Liver (tissue), 9 donors: Measurements from ENCODE around the gene SP2. TPM values are rescaled to one million over a fixed set of nuclear protein-coding genes. Genes with fewer than 3 reads are reported as not detected.
A peak's percentile ranks its signal among the peaks of the same experiment; 100 is the strongest.

ENCODE experiments used
- DNase-seq: peaks from one replicate; pipeline ENCODE4 v3.0.0-alpha.2; 2017; ENCODE audit warnings: low spot score
- H3K27ac ChIP-seq, 2 donors: one replicate each; pipeline ENCODE4 v1.7.0; 2013; ENCODE audit warnings: inconsistent platforms in 2 of 2, low read length in 2 of 2, control low read depth in 1 of 2, low read depth in 1 of 2, mild to moderate bottlenecking in 1 of 2
- H3K27me3 ChIP-seq, 4 donors: one replicate each; pipeline versions ENCODE4 v1.6.1 to v1.7.0; 2013; ENCODE audit warnings: low read length in 3 of 4, inconsistent platforms in 1 of 4, mild to moderate bottlenecking in 1 of 4, moderate library complexity in 1 of 4; ENCODE audit not compliant: control insufficient read depth in 4 of 4, insufficient read depth in 4 of 4
- H3K36me3 ChIP-seq, 4 donors: one replicate each; pipeline versions ENCODE4 v1.6.1 to v1.7.0; 2013; ENCODE audit warnings: low read length in 3 of 4, mild to moderate bottlenecking in 3 of 4, low read depth in 1 of 4, moderate library complexity in 1 of 4; ENCODE audit not compliant: control insufficient read depth in 4 of 4, insufficient read depth in 3 of 4
- H3K4me1 ChIP-seq, 4 donors: one replicate each; pipeline versions ENCODE4 v1.6.1 to v1.7.0; 2013; ENCODE audit warnings: low read length in 3 of 4, mild to moderate bottlenecking in 3 of 4, moderate library complexity in 1 of 4; ENCODE audit not compliant: control insufficient read depth in 4 of 4, insufficient read depth in 4 of 4
- H3K4me3 ChIP-seq, 3 donors: one replicate each; pipeline versions ENCODE4 v1.6.1 to v1.7.0; 2013; ENCODE audit warnings: low read length in 3 of 3, control low read depth in 1 of 3, low read depth in 1 of 3, mild to moderate bottlenecking in 1 of 3
- H3K9ac ChIP-seq, 2 donors: one replicate each; pipeline ENCODE4 v1.7.0; 2013; ENCODE audit warnings: low read length in 2 of 2, mild to moderate bottlenecking in 2 of 2, moderate library complexity in 2 of 2, control low read depth in 1 of 2, low read depth in 1 of 2
- H3K9me3 ChIP-seq, 4 donors: one replicate each; pipeline versions ENCODE4 v1.6.1 to v1.7.0; 2013; ENCODE audit warnings: low read length in 3 of 4; ENCODE audit not compliant: control insufficient read depth in 4 of 4
- ATF3 ChIP-seq: IDR thresholded peaks from 2 replicates; pipeline ENCODE4 v1.6.1; 2016; ENCODE audit warnings: antibody characterized with exemption
- EGR1 ChIP-seq, 2 donors: IDR thresholded peaks; 2 replicates each; pipeline ENCODE4 v1.6.1; 2016 to 2018; ENCODE audit warnings: antibody characterized with exemption in 2 of 2, low read depth in 2 of 2
- FOXA2 ChIP-seq: IDR thresholded peaks from 2 replicates; pipeline ENCODE4 v1.6.1; 2016; ENCODE audit warnings: antibody characterized with exemption
- GABPA ChIP-seq, 2 donors: IDR thresholded peaks in 1 of 2; conservative IDR thresholded peaks in 1 of 2; 2 replicates each; pipeline ENCODE4 v1.6.1; 2016; ENCODE audit warnings: antibody characterized with exemption in 2 of 2, mild to moderate bottlenecking in 1 of 2, moderate library complexity in 1 of 2
- HNF4A ChIP-seq, 2 donors: conservative IDR thresholded peaks; 2 replicates each; pipeline ENCODE4 v1.6.1; 2016; ENCODE audit warnings: antibody characterized with exemption in 2 of 2, mild to moderate bottlenecking in 2 of 2
- HNF4G ChIP-seq: IDR thresholded peaks from 2 replicates; pipeline ENCODE4 v1.6.1; 2016; ENCODE audit warnings: antibody characterized with exemption
- JUND ChIP-seq, 2 donors: IDR thresholded peaks; 2 replicates each; pipeline ENCODE4 v1.6.1; 2016; ENCODE audit warnings: antibody characterized with exemption in 2 of 2
- MAX ChIP-seq: IDR thresholded peaks from 2 replicates; pipeline ENCODE4 v1.6.1; 2016; ENCODE audit warnings: antibody characterized with exemption
- NR2F2 ChIP-seq: IDR thresholded peaks from 2 replicates; pipeline ENCODE4 v1.6.1; 2016; ENCODE audit warnings: antibody characterized with exemption
- RAD21 ChIP-seq, 2 donors: IDR thresholded peaks; 2 replicates each; pipeline ENCODE4 v1.6.1; 2016; ENCODE audit warnings: antibody characterized with exemption in 2 of 2, mild to moderate bottlenecking in 2 of 2
- RXRA ChIP-seq, 2 donors: IDR thresholded peaks; 2 replicates each; pipeline ENCODE4 v1.6.1; 2017 to 2018; ENCODE audit warnings: antibody characterized with exemption in 2 of 2, mild to moderate bottlenecking in 1 of 2
- SP1 ChIP-seq: IDR thresholded peaks from 2 replicates; pipeline ENCODE4 v1.6.1; 2018; ENCODE audit warnings: antibody characterized with exemption, mild to moderate bottlenecking
- TAF1 ChIP-seq: conservative IDR thresholded peaks from 2 replicates; pipeline ENCODE4 v1.6.1; 2016; ENCODE audit warnings: antibody characterized with exemption, mild to moderate bottlenecking
- YY1 ChIP-seq: IDR thresholded peaks from 2 replicates; pipeline ENCODE4 v1.6.1; 2016; ENCODE audit warnings: antibody characterized with exemption, mild to moderate bottlenecking
- WGBS: extraction: QIAGEN DNeasy Blood & Tissue Kit; methylation state at CpG from one replicate; pipeline ENCODE4 v1.1.7; 2013; 5-methylcytosine and 5-hydroxymethylcytosine counted together
- polyA plus RNA-seq, 2 donors: library from polyadenylated mRNA; stranded (reverse) in 1 of 2; unstranded in 1 of 2; fragments of 200-250 nt in 1 of 2; fragments of >200 nt in 1 of 2; fragmentation: Nextera tagmentation in 1 of 2; extraction: Ambion mirVana in 1 of 2; gene quantifications; one replicate each; pipeline versions ENCODE4 v1.2.1 to v1.2.3, GENCODE V29; 2013 to 2015
- total RNA-seq, 2 donors: library from RNA; depleted of rRNA; stranded (reverse); fragments of >200 nt; gene quantifications; one replicate each; pipeline ENCODE4 v1.2.3, GENCODE V29; 2014
- TF ChIP-seq, protein P1 (sequence below): IDR thresholded peaks from 2 replicates; pipeline ENCODE4 v1.6.1; 2016; ENCODE audit warnings: antibody characterized with exemption
- TF ChIP-seq, protein P2 (sequence below): fragments of 150-350 bp; IDR thresholded peaks from 2 replicates; pipeline ENCODE4 v1.5.1; 2017; ENCODE audit warnings: improper control_type of control experiment, low read depth, low read length; ENCODE audit not compliant: missing input control
- TF ChIP-seq, protein P3 (sequence below): IDR thresholded peaks from 2 replicates; pipeline ENCODE4 v1.6.1; 2016; ENCODE audit warnings: antibody characterized with exemption, mild to moderate bottlenecking
- donor health status: healthy.
- donor health status: healthy.
- donor health status: healthy.
- donor health status: healthy.
- donor health status: healthy.

The SP2 gene
- total and polyA plus RNA-seq, 4 donors = 2.2 to 5.7 (median 3.8) TPM

- Histone ChIP-seq H3K9ac (no peak overlapping the region), H3K36me3 (no peaks in the 10 kb centered on the region), H3K4me3 (no peak overlapping the region)
Observed at GRCh38 chr17:47952171-47953021, 56.4 kb downstream of the SP2 start.

More at GRCh38 chr17:47952171-47953021, 56.4 kb downstream of the SP2 start:
- peak overlapping the region; percentile 60 to 63 for H3K27ac ChIP-seq
- TF ChIP-seq NR2F2 = no peak
- no peak for TF ChIP-seq MAX
- TF ChIP-seq GABPA (IDR thresholded peaks at IDR 0.05 in 1 of 2, conservative IDR thresholded peaks at IDR 0.05 in 1 of 2) = peak in 1 of 2 donors; percentile 20
- peak; percentile 64 for TF ChIP-seq HNF4G
- peak; percentile 86 to 88 for TF ChIP-seq RXRA (IDR thresholded peaks at IDR 0.05)
- peak in 1 of 2 donors; percentile 10 for TF ChIP-seq JUND (IDR thresholded peaks at IDR 0.05)
- TF ChIP-seq, protein P1, sequence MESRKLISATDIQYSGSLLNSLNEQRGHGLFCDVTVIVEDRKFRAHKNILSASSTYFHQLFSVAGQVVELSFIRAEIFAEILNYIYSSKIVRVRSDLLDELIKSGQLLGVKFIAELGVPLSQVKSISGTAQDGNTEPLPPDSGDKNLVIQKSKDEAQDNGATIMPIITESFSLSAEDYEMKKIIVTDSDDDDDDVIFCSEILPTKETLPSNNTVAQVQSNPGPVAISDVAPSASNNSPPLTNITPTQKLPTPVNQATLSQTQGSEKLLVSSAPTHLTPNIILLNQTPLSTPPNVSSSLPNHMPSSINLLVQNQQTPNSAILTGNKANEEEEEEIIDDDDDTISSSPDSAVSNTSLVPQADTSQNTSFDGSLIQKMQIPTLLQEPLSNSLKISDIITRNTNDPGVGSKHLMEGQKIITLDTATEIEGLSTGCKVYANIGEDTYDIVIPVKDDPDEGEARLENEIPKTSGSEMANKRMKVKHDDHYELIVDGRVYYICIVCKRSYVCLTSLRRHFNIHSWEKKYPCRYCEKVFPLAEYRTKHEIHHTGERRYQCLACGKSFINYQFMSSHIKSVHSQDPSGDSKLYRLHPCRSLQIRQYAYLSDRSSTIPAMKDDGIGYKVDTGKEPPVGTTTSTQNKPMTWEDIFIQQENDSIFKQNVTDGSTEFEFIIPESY = no peak
- TF ChIP-seq EGR1 (IDR thresholded peaks at IDR 0.05; ENCODE audit: low read depth in 2 of 2) = no peak
- TF ChIP-seq YY1 = no peak
- TF ChIP-seq SP1 = peak; percentile 42
- no peak for TF ChIP-seq ATF3
- no peak for TF ChIP-seq RAD21 (IDR thresholded peaks at IDR 0.05)
- TF ChIP-seq TAF1 = no peak
- no peak for TF ChIP-seq FOXA2
- TF ChIP-seq, protein P2, sequence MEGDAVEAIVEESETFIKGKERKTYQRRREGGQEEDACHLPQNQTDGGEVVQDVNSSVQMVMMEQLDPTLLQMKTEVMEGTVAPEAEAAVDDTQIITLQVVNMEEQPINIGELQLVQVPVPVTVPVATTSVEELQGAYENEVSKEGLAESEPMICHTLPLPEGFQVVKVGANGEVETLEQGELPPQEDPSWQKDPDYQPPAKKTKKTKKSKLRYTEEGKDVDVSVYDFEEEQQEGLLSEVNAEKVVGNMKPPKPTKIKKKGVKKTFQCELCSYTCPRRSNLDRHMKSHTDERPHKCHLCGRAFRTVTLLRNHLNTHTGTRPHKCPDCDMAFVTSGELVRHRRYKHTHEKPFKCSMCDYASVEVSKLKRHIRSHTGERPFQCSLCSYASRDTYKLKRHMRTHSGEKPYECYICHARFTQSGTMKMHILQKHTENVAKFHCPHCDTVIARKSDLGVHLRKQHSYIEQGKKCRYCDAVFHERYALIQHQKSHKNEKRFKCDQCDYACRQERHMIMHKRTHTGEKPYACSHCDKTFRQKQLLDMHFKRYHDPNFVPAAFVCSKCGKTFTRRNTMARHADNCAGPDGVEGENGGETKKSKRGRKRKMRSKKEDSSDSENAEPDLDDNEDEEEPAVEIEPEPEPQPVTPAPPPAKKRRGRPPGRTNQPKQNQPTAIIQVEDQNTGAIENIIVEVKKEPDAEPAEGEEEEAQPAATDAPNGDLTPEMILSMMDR = no peak
- TF ChIP-seq, protein P3, sequence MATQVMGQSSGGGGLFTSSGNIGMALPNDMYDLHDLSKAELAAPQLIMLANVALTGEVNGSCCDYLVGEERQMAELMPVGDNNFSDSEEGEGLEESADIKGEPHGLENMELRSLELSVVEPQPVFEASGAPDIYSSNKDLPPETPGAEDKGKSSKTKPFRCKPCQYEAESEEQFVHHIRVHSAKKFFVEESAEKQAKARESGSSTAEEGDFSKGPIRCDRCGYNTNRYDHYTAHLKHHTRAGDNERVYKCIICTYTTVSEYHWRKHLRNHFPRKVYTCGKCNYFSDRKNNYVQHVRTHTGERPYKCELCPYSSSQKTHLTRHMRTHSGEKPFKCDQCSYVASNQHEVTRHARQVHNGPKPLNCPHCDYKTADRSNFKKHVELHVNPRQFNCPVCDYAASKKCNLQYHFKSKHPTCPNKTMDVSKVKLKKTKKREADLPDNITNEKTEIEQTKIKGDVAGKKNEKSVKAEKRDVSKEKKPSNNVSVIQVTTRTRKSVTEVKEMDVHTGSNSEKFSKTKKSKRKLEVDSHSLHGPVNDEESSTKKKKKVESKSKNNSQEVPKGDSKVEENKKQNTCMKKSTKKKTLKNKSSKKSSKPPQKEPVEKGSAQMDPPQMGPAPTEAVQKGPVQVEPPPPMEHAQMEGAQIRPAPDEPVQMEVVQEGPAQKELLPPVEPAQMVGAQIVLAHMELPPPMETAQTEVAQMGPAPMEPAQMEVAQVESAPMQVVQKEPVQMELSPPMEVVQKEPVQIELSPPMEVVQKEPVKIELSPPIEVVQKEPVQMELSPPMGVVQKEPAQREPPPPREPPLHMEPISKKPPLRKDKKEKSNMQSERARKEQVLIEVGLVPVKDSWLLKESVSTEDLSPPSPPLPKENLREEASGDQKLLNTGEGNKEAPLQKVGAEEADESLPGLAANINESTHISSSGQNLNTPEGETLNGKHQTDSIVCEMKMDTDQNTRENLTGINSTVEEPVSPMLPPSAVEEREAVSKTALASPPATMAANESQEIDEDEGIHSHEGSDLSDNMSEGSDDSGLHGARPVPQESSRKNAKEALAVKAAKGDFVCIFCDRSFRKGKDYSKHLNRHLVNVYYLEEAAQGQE = peak; percentile 25
- peak; percentile 95 to 97 for TF ChIP-seq HNF4A (conservative IDR thresholded peaks at IDR 0.05)
- peak; percentile 55 for DNase-seq
- WGBS = 62% methylated on average over 12 of the region's 12 CpGs
- peaks cover 21 to 66% (median 59%) of the 10 kb centered on the region in 4 donors for H3K4me1 ChIP-seq
- no peaks in the 10 kb centered on the region for H3K27me3 ChIP-seq
- no peaks in the 10 kb centered on the region for H3K9me3 ChIP-seq
